Parietal lobe (tissue), 1 donor: ENCODE measurements around the gene RNASE9. TPM values are rescaled to one million over a fixed set of nuclear protein-coding genes. Genes with fewer than 3 reads are reported as not detected.

ENCODE experiments used
- total RNA-seq: library from RNA; depleted of rRNA; stranded (reverse); fragments of >200 nt; gene quantifications from one replicate; pipeline ENCODE4 v1.2.3, GENCODE V29; 2014

The RNASE9 gene
- total RNA-seq, result not detected

DNA sequence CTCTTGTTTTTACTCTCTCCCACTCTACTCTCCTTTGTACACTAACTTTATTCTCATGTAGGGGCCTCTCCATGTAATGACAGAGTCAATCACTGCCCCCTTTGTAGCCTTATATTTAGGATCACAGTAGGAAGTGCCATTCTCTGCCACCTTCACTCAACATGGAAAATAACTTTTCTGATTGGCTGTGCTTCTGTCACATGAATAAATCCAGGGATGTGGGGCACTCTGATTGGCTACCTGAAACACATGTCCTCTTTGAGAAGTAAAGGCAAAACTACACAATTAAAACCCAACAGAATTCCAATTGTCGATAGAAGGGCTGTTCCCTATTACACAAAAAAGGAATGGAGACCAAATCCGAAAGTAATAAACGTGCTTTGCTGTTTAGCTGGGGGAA is at the start of gene RNASE9:
Gene RNASE9, minus strand, starts transcription at position 87 of the 400 bp plus-strand sequence.

GRCh38 chr14:20591235-20591634 is 30.4 kb upstream of the RNASE9 start, which contains the start of gene RNASE12:
Gene RNASE12 (minus strand): TSS chr14:20591376. CDS start chr14:20590723, 653 bp downstream.

DNA sequence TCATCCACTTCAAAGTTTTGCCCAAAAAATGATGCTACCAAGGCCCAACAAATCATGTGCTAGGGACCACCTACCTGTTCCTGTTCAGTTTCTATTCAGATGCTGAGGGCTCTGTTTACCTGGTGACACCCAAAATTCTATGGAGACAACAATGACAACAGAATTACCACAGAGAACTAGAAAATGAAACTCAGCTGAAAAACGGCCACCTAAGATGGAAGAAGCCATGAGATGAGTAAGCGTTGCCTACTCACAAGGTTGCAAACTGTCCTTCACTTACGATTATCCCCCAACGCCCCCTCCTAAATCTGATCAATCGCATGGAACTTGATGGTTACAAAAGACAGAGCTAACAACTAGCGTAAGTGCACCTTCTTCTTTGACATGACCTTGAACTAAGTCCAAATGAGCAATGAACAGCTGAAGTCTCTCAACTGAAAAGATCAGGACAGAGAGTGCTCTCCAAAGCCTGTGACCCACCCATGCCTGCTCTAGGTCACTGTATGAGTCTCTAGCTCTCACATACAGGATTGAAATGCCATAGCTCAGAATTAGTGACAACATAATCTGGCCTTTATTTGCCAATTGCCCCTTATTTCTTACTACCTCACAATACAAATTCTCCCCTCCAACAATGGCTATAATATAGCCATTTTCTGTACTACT is 26.8 kb upstream of the RNASE9 start, which contains the start of gene RNASE11:
Gene RNASE11, minus strand, starts transcription at position 513 of the 666 bp plus-strand sequence.

Other genes with a start within 250 kb of the RNASE9 start
- gene CCNB1IP1, start 227.8 kb downstream of the RNASE9 start, total RNA-seq, result 63.5 TPM
- gene PARP2, start 217.4 kb downstream of the RNASE9 start, total RNA-seq, result 30.4 TPM
- gene TEP1, start 147.5 kb downstream of the RNASE9 start, total RNA-seq, result 12.2 TPM
- under 0.01 TPM for gene KLHL33, start 124.9 kb downstream of the RNASE9 start, total RNA-seq
- gene OSGEP, start 106.2 kb downstream of the RNASE9 start, total RNA-seq, result 70.7 TPM
- 57.0 TPM for gene APEX1, start 105.8 kb downstream of the RNASE9 start, total RNA-seq
- gene PIP4P1, start 99.6 kb downstream of the RNASE9 start, total RNA-seq, result 31.3 TPM
- 5.6 TPM for gene PNP, start 91.6 kb downstream of the RNASE9 start, total RNA-seq
- gene RNASE10, start 55.5 kb downstream of the RNASE9 start, total RNA-seq, result not detected
- not detected for gene RNASE11, start 27.0 kb upstream of the RNASE9 start, total RNA-seq
- gene RNASE12, start 30.3 kb upstream of the RNASE9 start, total RNA-seq, result not detected
- not detected for gene OR6S1, start 80.6 kb upstream of the RNASE9 start, total RNA-seq
- gene RNASE4, start 123.5 kb upstream of the RNASE9 start, total RNA-seq, result 2.2 TPM
- gene ANG, start 127.7 kb upstream of the RNASE9 start, total RNA-seq, result 2.2 TPM
- not detected for gene EDDM3A, start 184.8 kb upstream of the RNASE9 start, total RNA-seq
- gene EDDM3B, start 207.4 kb upstream of the RNASE9 start, total RNA-seq, result not detected
- gene RNASE6, start 220.2 kb upstream of the RNASE9 start, total RNA-seq, result not detected
- 7.8 TPM for gene RNASE1, start 241.8 kb upstream of the RNASE9 start, total RNA-seq